PFSK-1 (cell line): ENCODE data around the gene ERI3.

ENCODE experiments used
- POLR2AphosphoS5 ChIP-seq: IDR thresholded peaks from 2 replicates; pipeline ENCODE4 v1.6.1; 2012; ENCODE audit warnings: low read depth, mild to moderate bottlenecking, control low read depth, low read length, moderate library complexity
- TAF1 ChIP-seq: IDR thresholded peaks from 2 replicates; pipeline ENCODE4 v1.6.1; 2012; ENCODE audit warnings: low read length, control low read depth, borderline replicate concordance; ENCODE audit not compliant: insufficient read depth
- TF ChIP-seq, protein P1 (sequence below), 2 experiments: IDR thresholded peaks; 2 replicates each; pipeline versions ENCODE4 v1.6.1 to v1.8.0; 2011 to 2012; ENCODE audit warnings: low read depth in 2 of 2, low read length in 2 of 2, control low read depth in 1 of 2, inconsistent platforms in 1 of 2, mild to moderate bottlenecking in 1 of 2, moderate library complexity in 1 of 2; ENCODE audit not compliant: insufficient read depth in 1 of 2

GRCh38 chr1:44242746-44243145 is 112.3 kb downstream of the ERI3 start:
- TF ChIP-seq POLR2AphosphoS5 (no peak), TAF1 (no peak)
- TF ChIP-seq, protein P1, sequence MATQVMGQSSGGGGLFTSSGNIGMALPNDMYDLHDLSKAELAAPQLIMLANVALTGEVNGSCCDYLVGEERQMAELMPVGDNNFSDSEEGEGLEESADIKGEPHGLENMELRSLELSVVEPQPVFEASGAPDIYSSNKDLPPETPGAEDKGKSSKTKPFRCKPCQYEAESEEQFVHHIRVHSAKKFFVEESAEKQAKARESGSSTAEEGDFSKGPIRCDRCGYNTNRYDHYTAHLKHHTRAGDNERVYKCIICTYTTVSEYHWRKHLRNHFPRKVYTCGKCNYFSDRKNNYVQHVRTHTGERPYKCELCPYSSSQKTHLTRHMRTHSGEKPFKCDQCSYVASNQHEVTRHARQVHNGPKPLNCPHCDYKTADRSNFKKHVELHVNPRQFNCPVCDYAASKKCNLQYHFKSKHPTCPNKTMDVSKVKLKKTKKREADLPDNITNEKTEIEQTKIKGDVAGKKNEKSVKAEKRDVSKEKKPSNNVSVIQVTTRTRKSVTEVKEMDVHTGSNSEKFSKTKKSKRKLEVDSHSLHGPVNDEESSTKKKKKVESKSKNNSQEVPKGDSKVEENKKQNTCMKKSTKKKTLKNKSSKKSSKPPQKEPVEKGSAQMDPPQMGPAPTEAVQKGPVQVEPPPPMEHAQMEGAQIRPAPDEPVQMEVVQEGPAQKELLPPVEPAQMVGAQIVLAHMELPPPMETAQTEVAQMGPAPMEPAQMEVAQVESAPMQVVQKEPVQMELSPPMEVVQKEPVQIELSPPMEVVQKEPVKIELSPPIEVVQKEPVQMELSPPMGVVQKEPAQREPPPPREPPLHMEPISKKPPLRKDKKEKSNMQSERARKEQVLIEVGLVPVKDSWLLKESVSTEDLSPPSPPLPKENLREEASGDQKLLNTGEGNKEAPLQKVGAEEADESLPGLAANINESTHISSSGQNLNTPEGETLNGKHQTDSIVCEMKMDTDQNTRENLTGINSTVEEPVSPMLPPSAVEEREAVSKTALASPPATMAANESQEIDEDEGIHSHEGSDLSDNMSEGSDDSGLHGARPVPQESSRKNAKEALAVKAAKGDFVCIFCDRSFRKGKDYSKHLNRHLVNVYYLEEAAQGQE (IDR thresholded peaks at IDR 0.05; ENCODE audit: insufficient read depth in 1 of 2, low read depth in 2 of 2, low read length in 2 of 2), result no peak
